Endothelial cell of umbilical vein (primary cell): ENCODE results near the gene DENND4A. TPM values are rescaled to one million over a fixed set of nuclear protein-coding genes. Genes with fewer than 3 reads are reported as not detected.

ENCODE experiments used
- BruUV-seq: library from RNA; stranded (reverse); fragments of 400-500 nt; replicated peaks from 2 replicates; lab custom pipeline; 2021; lab: Mats Ljungman, UMichigan
- CTCF ChIA-PET: fragments of 300-600, 350-600 bp; sonication (Branson Sonifier 250); formaldehyde crosslinking; loops from one replicate; lab custom pipeline; 2021; ENCODE audit warnings: antibody characterized with exemption, inconsistent platforms; lab: Charles Lee
- POLR2A ChIA-PET: fragments of 300-600, 350-600 bp; sonication (Branson Sonifier 250); formaldehyde crosslinking; loops from one replicate; lab custom pipeline; 2021; ENCODE audit warnings: antibody characterized with exemption, inconsistent platforms; lab: Charles Lee
- DNase-seq: peaks from one replicate; pipeline ENCODE4 v3.0.0-alpha.2; 2011; ENCODE audit warnings: low read depth, low spot score
- FAIRE-seq: peaks from 2 replicates; lab custom pipeline; 2011; peaks lifted over from hg19 to GRCh38; lab: Jason Lieb, UNC
- H2AFZ ChIP-seq: 2 replicates; pipeline ENCODE4 v1.6.0; 2012; ENCODE audit warnings: low read depth, low read length, control low read depth, inconsistent platforms
- H3K27ac ChIP-seq: 2 replicates; pipeline ENCODE4 v1.5.1; 2011; ENCODE audit warnings: low read depth, mild to moderate bottlenecking, control low read depth, low read length, moderate library complexity; ENCODE audit not compliant: insufficient read depth
- H3K27me3 ChIP-seq, 2 experiments: 2 replicates each; pipeline versions ENCODE4 v1.6.0 to v1.6.1; 2011; ENCODE audit warnings: low read length in 2 of 2, mixed read lengths in 1 of 2; ENCODE audit not compliant: control insufficient read depth in 2 of 2, insufficient read depth in 2 of 2
- H3K36me3 ChIP-seq, 2 experiments: 2 replicates in 1 of 2; 3 replicates in 1 of 2; pipeline ENCODE4 v1.5.1; 2011; ENCODE audit warnings: low read length in 2 of 2, mild to moderate bottlenecking in 1 of 2, moderate library complexity in 1 of 2; ENCODE audit not compliant: control insufficient read depth in 2 of 2, insufficient read depth in 2 of 2; ENCODE audit errors: extremely low read depth in 1 of 2
- H3K4me1 ChIP-seq: 3 replicates; pipeline ENCODE4 v1.5.1; 2011; ENCODE audit warnings: mild to moderate bottlenecking, low read length; ENCODE audit not compliant: control insufficient read depth, insufficient read depth; ENCODE audit errors: extremely low read depth
- H3K4me2 ChIP-seq: 2 replicates; pipeline ENCODE4 v1.6.1; 2011; ENCODE audit warnings: low read length, control low read depth, mixed read lengths; ENCODE audit not compliant: insufficient read depth
- H3K4me3 ChIP-seq, 3 experiments: fragments of 200-600 bp in 1 of 3; sonication (generic), shearing (Covaris generic) in 1 of 3; replicated peaks in 1 of 3; 2 replicates each; pipeline ENCODE4 v1.5.1; 2011 to 2016; ENCODE audit warnings: control low read depth in 3 of 3, low read length in 3 of 3, mild to moderate bottlenecking in 2 of 3, inconsistent platforms in 1 of 3, low read depth in 1 of 3, moderate library complexity in 1 of 3; ENCODE audit not compliant: insufficient read depth in 1 of 3
- H3K79me2 ChIP-seq: 2 replicates; pipeline ENCODE4 v1.6.0; 2012; ENCODE audit warnings: low read length, inconsistent platforms; ENCODE audit not compliant: control insufficient read depth, insufficient read depth
- H3K9ac ChIP-seq: replicated peaks from 2 replicates; pipeline ENCODE3; 2011; ENCODE audit warnings: low read length, control low read depth; ENCODE audit not compliant: insufficient read depth; ENCODE audit errors: extremely low read depth
- H3K9me1 ChIP-seq: replicated peaks from 3 replicates; pipeline ENCODE4 v1.6.0; 2011; ENCODE audit warnings: mild to moderate bottlenecking, low read length; ENCODE audit not compliant: control insufficient read depth, insufficient read depth; ENCODE audit errors: extremely low read depth
- H3K9me3 ChIP-seq: replicated peaks from 2 replicates; pipeline ENCODE4 v1.5.1; 2012; ENCODE audit warnings: low read length, inconsistent platforms; ENCODE audit not compliant: control insufficient read depth, insufficient read depth
- H4K20me1 ChIP-seq: replicated peaks from 2 replicates; pipeline ENCODE3; 2011; ENCODE audit warnings: mild to moderate bottlenecking, low read length; ENCODE audit not compliant: control insufficient read depth, insufficient read depth; ENCODE audit errors: extremely low read depth
- EZH2 ChIP-seq: IDR thresholded peaks from 2 replicates; pipeline ENCODE4 v1.6.1; 2012; ENCODE audit warnings: borderline replicate concordance, low read depth, mild to moderate bottlenecking, moderate library complexity, low read length, inconsistent platforms; ENCODE audit not compliant: severe bottlenecking
- GATA2 ChIP-seq: IDR thresholded peaks from 2 replicates; pipeline ENCODE4 v1.7.0; 2011; ENCODE audit warnings: low read depth, mild to moderate bottlenecking, moderate library complexity, mixed read lengths, low read length; ENCODE audit not compliant: insufficient read length, insufficient read depth
- JUN ChIP-seq: IDR thresholded peaks from 2 replicates; pipeline ENCODE4 v1.6.1; 2011; ENCODE audit warnings: borderline replicate concordance, low read depth; ENCODE audit not compliant: insufficient read length, insufficient read depth
- MAX ChIP-seq: IDR thresholded peaks from 2 replicates; pipeline ENCODE4 v1.6.1; 2011; ENCODE audit not compliant: insufficient read depth, insufficient read length
- MYC ChIP-seq: IDR thresholded peaks from one replicate; pipeline ENCODE4 v1.6.1; 2011; ENCODE audit warnings: mild to moderate bottlenecking, low read depth, low read length
- POLR2AphosphoS5 ChIP-seq: IDR thresholded peaks from 2 replicates; pipeline ENCODE4 v1.6.1; 2012; ENCODE audit warnings: low read depth, mild to moderate bottlenecking, control low read depth, low read length, moderate library complexity; ENCODE audit not compliant: insufficient read depth
- dilution Hi-C: fragments of 300-500 bp; cut with MboI; formaldehyde crosslinking; loops from one replicate; pipeline ENCODE4 v1.15.0; 2019; ENCODE audit warnings: low sequenced_read_pairs; ENCODE audit not compliant: extremely low pct_ligation_motif_present
- intact Hi-C: fragments of 100-400 bp; cut with micrococcal nuclease; formaldehyde crosslinking; loops from one replicate; pipeline ENCODE4 v1.10.0; 2022
- polyA plus RNA-seq, 4 experiments: library from polyadenylated mRNA; depleted of rRNA in 3 of 4; stranded (reverse) in 3 of 4; unstranded in 1 of 4; fragments of >200 nt; gene quantifications; 2 replicates each; pipeline versions ENCODE4 v1.2.1 to v1.2.3, GENCODE V29; 2011 to 2012; ENCODE audit warnings: missing spikeins in 1 of 4
- total RNA-seq: library from RNA; stranded (reverse); gene quantifications from 2 replicates; pipeline ENCODE4 v1.2.3, GENCODE V29; 2021
- TF ChIP-seq, protein P1 (sequence below), 2 donors: IDR thresholded peaks; 1 replicate in 1 of 2; 2 replicates in 1 of 2; pipeline ENCODE4 v1.5.1; 2011; ENCODE audit warnings: low read length in 2 of 2, mild to moderate bottlenecking in 2 of 2, moderate library complexity in 2 of 2, control low read depth in 1 of 2, inconsistent platforms in 1 of 2, low read depth in 1 of 2; ENCODE audit not compliant: insufficient read depth in 1 of 2; ENCODE audit errors: extremely low read depth in 1 of 2

Gene DENND4A
- total and polyA plus RNA-seq, 2 donors (not counting 3 experiments of a cell fraction or from before 2014, with no cell fraction given), result 5.7 to 22.2 TPM

GRCh38 chr15:65641768-65642475 lies 150.2 kb downstream of the DENND4A start:
- no peaks in the 10 kb centered on the region for H3K36me3 ChIP-seq
- H3K4me1 ChIP-seq, result peaks cover 28% of the 10 kb centered on the region
- H4K20me1 ChIP-seq, result no peaks in the 10 kb centered on the region
- dilution Hi-C loops, result no loop called here
- no peaks in the 10 kb centered on the region for H3K27me3 ChIP-seq
- BruUV-seq, result no TSS peak
- H2AFZ ChIP-seq, result no peak overlapping the region
- H3K4me3 ChIP-seq, result no peak overlapping the region
- H3K9ac ChIP-seq, result no peak overlapping the region
- ChIA-PET CTCF (interaction anchor here (0.5 to 1.9 kb wide), 9 partner anchors 12 to 221 kb away, joined by 3 to 9 read pairs (median 3); partner anchors contain the start of gene SLC24A1), POLR2A (interaction anchor here (0.8 to 1.3 kb wide), 2 partner anchors 227 to 337 kb away, joined by 3 to 4 read pairs; partner anchors contain the start of genes RAB11A and RNU5B-1)
- TF ChIP-seq MYC, result no peak
- TF ChIP-seq POLR2AphosphoS5, result no peak
- TF ChIP-seq EZH2, result no peak
- TF ChIP-seq, protein P1, sequence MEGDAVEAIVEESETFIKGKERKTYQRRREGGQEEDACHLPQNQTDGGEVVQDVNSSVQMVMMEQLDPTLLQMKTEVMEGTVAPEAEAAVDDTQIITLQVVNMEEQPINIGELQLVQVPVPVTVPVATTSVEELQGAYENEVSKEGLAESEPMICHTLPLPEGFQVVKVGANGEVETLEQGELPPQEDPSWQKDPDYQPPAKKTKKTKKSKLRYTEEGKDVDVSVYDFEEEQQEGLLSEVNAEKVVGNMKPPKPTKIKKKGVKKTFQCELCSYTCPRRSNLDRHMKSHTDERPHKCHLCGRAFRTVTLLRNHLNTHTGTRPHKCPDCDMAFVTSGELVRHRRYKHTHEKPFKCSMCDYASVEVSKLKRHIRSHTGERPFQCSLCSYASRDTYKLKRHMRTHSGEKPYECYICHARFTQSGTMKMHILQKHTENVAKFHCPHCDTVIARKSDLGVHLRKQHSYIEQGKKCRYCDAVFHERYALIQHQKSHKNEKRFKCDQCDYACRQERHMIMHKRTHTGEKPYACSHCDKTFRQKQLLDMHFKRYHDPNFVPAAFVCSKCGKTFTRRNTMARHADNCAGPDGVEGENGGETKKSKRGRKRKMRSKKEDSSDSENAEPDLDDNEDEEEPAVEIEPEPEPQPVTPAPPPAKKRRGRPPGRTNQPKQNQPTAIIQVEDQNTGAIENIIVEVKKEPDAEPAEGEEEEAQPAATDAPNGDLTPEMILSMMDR (IDR thresholded peaks at IDR 0.05; ENCODE audit: extremely low read depth in 1 of 2, insufficient read depth in 1 of 2, low read depth in 1 of 2, low read length in 2 of 2), result no peak
- TF ChIP-seq GATA2, result no peak
- no peak for TF ChIP-seq JUN
- no peak for TF ChIP-seq MAX
- H3K27ac ChIP-seq, result peak overlapping the region; percentile 27
- H3K9me3 ChIP-seq, result no peaks in the 10 kb centered on the region
- H3K79me2 ChIP-seq, result no peaks in the 10 kb centered on the region
- no peak overlapping the region for H3K4me2 ChIP-seq
- FAIRE-seq (peak; percentile 18), DNase-seq (no peak)
- no peaks in the 10 kb centered on the region for H3K9me1 ChIP-seq
- intact Hi-C loops, result no loop called here
